CD1c-positive myeloid dendritic cell (primary cell): ENCODE measurements around the gene RRP9.
"Not testable (repeated sequence)": the region's sequence is repeated elsewhere in the genome, so short reads cannot be mapped to it uniquely, and the experiment has no call there.

ENCODE experiments used
- DNase-seq: peaks from one replicate; pipeline ENCODE4 v3.0.0-alpha.2; 2016; ENCODE audit errors: extremely low spot score

Gene RRP9

DNA sequence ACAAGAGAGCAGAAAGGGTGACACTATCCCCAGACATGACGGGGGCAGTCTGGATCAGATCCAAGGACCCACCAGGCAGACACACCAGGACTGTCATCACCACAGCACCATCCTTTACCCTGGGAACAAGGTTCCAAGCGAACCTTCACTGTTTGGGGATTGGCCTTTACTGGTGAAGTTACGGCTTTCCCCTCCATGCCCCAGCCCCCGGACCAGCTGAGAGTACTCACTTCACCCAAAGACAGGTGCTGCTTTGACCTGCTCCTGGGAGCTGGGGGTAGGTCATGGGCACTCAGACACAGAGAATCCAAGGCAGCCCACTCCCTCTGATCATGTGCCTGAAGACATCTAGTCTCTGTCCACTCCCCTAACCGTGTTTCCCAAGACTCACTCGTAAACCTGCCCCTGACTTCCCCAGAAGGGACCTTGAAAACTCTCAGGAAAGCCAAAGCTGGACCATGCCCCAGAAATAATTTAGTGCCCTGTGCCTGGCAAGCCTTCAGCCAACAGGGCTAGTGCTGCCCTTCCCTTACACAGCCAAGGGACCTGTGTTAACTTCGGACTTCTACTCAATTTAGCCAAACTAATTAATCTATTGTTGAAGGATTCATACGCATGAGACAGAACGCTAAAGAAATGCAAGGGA is 2.8 kb downstream of the RRP9 start:
- DNase-seq: no peak

DNA sequence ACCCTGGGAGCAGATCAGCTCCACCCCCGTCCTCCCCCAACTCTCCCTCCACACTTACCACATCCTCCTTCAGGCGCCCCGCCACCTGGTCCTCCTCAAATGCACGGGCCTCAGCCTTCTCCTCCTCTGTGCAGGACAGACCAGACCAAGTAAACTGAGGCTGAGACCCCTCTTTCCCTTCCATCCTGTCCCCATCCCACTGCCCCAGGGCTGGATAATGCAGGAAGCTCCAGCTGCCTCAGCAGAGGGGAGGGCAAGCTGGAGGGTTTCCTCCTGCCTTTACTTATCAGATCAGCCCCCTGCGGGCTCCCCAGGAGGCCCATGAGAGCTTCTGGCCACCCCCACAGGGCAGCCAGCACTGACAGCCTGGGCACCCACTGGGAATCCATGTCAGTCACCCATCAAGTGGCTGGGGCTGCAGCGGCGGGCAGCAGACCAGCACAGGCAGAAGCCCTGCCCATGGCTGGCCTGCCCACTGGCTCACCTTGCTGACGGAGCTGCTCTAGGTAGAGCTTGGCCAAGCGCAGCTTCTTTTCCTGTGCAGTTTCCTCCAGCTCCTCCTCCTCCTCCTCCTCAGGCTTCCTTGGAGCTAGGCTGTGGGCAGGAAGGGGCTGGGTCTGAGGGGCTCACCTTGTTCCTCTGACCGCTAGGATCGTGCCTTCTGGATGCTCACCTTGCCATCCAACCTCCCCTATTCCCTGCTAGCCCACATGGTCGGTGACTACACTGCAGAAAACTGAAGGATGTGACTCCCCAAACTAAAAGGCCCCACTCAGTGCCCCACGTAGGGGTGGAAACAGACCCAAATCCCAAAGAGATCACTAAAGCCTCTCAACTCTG is 3.9 kb downstream of the RRP9 start:
- DNase-seq: no peak

DNA sequence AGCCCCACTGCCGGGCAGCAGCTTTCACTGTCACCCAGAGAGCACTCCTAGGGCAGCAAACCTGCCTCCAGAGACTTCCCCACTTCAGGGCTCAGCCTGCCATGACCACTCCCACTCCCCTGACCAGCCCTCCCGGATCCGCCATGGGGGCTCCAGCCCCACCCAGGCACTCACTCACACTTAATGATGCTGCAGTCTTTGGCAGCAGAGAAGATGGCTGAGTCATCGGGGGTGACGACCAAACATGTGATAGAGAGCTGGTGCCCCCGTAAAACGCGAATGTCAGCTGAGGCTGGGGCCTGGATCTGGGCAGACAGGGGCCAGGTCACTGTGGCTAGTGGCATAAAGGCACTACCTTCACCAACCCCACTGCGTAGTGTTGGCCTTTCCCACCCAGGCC is 4.7 kb downstream of the RRP9 start:
- no peak for DNase-seq

DNA sequence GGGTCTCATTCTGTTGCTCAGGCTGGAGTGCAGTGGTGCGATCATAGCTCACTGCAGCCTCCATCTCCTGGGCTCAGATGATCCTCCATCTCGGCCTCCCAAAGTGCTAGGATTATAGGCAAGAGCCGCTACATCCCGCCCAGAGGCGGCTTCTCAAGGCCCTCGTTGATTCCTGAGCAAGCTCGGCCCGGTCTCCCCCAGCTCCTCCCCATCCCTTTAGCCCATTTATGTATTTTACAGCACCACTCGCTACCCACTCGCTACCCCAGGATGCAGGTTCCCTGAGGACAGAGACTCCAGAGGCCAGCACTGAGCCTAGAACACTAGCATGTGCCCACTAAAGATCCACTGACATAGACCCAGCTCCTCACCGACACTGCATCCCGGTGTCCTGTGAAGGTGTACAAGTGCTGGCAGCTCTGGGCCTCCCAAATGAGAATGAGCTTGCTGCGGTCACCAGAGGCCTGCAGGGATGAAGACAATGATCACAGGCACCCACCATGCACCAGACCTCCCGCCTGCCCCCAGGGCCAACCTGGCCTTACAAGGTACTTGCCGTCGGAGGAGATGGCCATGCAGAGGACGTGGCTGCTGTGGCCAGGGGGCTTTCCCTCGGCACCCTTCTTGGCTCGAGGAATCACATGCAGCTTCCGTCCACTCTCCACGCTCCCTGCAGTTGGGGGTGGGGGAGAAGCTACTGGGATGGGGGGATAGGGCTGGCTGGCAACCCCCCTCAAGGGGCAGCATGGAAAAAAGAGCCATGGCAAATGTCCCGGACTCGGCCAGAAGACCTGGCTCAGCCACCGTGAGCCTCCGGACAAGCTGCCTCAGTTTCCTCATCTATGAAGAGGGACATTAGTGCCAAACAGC is 5.6 kb downstream of the RRP9 start:
- DNase-seq: no peak

DNA sequence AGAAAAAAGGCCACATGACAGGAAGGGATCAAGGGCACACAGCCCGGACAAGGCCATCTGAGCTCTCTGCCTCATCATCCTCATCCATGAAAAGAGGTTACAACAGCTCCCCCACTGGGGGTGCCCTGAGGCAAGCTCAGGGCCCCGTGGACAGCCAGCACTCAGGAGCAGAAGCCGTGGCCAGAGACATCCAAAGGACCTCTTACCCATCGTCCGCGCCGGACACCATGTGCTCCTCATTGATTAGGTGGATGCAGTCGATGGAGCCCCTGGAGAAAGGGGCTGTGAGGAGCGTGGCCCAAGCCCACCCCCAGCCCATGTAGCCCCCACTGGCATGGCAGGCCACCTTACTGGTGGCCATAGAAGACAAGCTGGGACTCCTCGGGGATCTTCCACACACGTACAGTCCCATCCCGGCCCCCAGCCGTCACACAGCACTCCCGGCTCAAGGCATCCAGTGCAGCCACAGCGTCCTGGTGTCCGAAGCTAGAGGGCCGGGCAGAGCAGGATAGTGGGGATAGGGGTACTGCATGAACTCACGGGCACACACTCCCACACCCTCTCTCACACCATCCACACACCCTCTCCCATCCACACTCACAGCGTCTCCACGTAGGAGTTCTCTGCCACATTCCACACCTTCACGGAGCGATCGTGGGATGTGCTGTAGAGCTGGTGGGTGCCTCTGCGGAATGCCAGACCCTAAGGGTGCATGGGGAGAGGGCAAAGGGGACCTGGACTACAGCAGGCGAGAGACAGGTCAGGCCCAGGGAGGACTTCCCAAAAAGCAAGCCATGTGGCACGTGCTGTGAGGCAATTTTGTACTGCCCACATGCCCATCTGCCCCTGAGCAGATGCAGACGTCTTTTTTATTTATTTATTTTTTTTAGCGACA is 6.5 kb downstream of the RRP9 start:
- no peak for DNase-seq

DNA sequence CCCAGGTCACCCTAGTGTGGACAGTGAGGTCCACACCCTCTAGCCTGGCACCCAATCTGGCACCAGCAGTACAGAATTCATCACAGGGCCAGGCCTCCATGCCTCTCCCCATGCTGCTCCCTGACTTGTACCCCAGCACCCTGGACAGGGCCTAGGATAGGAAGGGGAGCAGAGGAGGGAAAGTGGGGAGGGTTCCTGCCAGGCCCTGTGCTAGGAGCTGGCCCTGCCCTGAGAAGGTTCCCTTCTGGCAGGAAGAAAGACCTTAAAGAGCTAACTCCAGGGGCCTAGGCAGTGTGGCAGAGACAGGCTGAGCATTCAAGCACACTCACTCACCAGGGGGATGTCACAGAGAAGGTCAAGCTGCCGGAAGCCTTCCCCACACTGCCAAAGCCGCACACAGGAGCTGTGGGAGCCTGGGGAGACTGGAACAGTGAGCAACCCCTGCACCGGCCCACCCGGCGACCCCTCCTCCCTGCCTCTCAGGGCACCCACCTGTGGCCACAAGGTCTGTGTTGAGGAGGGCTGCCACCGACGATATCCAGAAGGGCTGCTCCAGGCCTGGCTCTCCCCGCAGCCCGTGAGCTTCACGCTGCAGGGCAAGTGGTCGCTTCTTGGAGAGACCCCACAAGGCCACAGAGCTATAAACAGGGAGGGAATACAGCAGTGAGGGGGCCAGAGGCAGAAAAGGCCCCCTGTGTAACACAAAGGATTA is 7.4 kb downstream of the RRP9 start:
- DNase-seq: no peak

DNA sequence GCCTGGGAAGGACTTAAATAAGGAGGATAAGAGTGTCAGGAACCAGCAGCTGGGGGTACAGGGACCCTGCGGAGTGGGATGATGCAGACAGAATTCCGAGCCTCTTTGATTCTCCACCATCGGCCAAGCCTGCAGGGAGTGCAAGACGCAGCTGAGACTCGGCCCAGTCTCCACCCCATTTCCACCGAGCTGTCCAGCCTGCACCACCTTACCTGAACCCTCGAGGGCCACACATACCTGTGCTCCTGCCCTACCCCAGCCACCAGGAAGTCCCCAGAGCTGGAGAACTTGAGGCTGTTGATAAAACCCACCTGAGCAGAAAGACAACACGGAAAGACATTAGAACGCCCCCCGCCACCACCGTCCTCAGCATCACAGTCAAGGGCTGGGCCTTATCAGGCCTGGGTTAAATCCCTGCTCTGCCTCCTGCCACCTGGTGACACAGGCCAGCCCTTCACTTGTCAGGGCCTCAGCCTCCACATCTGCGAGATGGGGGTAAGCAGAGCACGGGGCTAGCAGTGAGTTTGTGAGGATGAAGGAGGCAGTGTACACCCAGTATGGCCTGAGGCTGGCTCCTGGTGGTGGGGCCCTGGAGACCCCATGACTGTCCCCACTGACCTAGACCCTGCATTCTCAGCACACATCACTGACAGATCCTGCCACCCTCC is 8.1 kb downstream of the RRP9 start:
- no peak for DNase-seq

DNA sequence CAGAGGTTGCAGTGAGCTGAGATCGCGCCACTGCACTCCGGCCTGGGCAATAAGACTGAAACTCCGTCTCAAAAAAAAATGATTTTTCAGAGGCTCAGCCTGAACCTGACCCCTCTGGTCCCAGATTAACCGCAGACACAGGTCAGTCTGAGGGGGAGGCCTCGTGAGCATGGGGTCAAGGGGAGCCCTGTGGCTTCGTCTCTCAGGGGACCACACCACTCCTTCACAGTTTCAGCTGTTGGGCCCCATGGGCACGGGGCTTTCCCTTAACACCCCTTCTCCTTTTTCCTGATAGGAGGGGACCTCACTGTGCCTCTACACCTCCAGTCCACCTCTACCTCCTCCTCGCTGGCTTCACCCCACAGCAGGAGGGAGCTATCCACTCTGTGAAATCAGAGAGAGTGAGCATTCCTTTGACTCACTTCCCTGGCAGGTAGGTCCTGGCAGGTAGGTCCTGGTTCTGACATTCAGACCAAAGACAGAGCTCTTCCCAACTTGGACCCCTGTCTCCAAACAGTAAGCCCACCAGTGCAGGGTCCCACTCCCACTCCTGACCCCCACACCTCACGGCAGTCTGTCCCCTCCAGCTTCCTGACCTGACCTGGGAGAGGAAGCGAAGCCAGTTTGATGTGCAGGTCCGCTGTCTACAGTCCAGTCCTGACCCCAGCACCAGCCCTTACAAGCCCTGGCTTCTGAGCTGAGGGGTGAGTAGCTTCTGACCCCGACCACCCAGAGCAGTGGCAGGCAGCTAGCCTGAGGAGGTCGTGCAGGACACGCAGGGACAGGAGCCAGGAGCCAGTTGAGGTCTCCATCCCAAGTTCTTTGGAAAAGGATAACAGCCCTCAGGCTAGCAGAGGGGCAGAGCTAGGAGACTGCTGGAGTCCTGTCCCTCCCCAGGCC is 9.0 kb downstream of the RRP9 start:
- DNase-seq: no peak

DNA sequence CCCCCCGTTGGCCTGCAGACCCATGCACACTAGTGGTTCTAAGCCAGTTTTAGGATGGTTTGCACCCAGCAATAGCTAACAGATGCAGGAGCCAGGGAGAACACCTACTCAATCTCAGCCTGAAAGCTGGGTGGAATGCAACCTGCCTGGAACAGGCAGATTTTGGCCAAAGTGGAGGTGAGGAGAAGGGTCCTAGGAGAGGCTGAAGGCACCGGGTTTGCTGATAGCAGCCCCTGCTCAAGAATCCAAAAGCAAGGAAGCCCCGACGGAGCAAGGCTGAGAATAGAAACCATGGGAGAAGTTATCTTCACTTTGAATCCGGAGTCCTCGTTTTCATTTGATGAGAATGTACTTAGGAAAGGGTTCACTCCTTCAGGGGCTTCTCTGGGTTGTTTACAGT is 9.9 kb downstream of the RRP9 start:
- no peak for DNase-seq

DNA sequence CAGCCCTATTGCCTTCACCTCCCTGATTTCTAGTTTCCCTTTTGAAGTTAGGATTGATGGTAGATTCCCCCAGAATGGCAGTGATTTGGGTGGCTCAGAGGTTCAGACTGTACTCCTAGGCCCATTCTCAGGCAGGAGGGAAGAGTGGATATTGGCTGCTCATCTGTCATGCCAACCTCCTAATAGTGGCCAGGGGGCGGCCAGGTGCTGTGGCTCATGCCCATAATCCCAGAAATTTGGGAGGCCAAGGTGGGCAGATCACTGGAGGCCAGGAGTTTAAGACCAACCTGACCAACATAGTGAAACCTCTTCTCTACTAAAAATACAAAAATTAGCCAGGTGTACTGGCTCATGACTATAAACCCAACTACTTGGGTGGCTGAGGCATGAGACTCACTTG is 11.3 kb downstream of the RRP9 start:
- no peak for DNase-seq

DNA sequence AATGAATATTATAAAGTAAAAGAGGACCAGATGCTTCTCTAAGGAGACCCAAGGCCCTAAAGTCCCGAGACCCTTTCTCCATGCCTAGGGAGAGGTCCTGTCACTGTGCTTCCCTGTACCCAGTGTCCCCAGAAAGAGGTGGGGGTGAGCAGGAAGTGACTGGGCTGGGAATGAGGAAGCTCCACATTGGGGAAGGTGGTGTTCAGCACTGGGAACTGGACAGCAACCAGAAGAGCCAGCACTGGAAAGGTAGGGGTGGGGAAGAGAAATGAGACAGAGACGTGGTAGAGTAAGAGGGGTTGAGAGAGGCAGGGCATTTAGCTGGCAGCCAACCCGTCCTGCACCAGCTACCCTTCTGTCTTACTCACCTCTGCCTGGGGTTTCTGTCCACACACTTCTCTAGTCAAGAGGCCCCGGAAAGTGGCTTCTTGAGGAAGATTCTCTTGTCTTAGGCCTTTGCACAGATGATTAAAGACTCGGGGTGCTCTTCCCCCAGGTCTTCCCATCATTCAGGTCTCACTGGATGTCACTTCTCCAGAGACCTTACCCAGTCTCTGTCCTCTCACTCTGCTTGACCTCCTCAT is 12.2 kb downstream of the RRP9 start:
- DNase-seq: peak; percentile 52

DNA sequence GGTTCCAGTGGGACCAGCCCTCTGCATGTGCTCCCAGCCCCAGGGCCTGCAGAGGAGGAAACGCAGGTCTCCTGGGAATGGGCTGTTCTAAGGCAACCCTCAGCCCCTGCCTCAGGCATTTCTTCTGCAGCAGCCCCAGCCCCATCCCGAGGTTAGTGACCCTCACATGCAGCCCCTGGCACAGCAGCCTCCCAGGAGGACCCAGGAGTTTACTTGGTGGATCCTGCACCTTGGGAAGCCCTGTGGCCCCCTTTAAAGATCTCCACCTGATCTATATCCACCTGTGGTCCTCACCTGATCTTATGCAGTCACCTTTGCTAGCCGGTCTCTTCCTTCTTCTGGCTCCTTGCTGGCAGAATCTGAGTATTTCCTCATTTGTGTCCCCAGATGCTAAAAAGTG is 12.7 kb downstream of the RRP9 start:
- not testable (repeated sequence) for DNase-seq

DNA sequence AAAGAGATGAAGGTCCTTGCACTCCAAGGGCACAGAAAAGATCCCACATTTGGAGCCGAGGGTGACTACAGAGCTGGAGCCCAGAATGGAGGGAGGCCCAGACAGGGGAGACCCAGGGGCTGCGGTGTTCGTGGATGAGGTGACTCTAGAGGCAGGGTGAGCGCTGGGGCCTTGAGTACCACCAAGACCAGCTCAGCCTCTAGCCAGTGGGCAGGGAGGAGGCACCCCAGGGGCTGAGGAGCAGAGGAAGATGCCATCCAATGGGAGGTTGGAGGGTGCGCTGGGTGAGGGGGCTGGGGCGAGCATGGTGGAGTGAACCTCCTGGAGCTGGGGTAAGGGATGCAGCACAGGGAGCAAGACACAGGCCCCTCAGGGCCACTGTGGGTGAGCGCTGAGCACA is 13.3 kb downstream of the RRP9 start:
- DNase-seq: no peak

DNA sequence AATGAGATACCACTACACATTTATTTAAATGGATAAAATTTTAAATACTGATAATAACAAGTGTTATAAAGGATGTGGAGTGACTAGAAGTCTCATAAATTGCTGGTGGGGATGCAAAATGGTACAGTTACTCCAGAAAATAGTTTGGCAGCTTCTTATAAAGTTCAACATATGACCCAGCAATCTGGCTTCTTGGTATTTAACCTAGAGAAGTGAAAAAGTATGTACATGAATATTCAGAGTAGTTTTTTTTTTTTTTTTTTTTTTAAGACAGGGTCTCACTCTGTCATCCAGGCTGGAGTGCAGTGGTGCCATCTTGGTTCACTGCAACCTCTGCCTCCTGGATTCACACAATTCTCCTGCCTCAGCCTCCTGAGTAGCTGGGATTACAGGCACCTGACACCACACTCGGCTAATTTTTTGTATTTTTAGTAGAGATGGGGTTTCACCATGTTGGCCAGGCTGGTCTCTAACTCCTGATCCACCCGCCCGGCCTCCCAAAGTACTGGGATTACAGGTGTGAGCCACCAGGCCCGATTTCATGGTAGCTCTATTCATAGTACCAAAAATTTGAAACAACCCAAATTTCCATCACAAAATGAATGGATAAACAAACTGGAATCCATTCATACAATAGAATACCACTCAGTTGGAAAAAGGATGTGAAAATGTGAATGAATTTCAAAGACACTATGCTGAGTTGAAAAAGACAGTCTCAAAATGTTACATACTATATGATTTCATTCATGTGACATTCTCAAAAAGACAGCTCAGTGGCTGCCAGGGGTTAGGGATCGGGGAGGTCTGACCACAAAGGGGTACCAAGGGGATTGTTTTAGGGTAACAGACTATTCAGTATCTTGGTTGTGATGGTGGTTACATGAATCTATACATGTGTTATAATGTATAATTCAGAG is 14.4 kb downstream of the RRP9 start:
- no peak for DNase-seq

DNA sequence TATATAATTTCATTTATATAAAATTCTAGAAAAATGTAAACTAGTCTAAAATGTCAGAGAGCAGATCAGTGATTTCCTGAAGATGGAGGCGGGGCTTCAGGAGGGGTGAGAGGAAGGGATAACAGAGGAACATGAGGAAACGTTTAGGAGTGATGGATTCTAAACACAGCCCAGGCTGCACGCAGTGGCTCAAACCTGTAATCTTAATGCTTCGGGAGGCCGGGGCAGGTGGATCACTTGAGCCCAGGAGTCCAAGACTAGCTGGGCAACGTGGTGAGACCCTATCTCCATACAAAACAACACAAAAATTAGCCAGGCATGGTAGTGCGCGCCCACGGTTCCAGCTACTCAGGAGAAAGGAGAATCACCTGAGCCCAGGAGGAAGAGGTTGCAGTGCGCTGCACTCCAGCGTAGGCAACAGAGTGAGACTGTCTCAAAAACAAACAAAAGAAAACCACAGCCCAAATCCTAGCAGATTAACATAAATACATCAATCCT is 20.6 kb downstream of the RRP9 start:
- no peak for DNase-seq

DNA sequence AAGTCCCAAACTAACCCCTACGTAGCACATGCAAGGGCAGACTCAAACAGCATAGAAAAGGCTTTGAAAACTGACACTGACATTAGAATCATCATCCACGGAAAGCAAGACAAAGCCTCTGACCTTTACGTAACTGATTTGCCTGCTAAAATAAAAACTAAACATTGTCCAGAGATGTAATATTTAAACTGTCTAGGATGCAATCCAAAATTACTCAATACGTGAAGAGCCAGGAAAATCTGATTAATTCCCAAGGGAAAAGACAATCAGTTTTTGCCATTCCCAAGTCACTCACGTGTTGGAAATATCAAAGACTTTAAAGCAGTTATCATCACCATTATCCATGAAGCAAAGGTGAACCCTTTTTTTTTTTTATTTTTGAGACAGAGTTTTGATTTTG is 25.3 kb downstream of the RRP9 start:
- no peak for DNase-seq

DNA sequence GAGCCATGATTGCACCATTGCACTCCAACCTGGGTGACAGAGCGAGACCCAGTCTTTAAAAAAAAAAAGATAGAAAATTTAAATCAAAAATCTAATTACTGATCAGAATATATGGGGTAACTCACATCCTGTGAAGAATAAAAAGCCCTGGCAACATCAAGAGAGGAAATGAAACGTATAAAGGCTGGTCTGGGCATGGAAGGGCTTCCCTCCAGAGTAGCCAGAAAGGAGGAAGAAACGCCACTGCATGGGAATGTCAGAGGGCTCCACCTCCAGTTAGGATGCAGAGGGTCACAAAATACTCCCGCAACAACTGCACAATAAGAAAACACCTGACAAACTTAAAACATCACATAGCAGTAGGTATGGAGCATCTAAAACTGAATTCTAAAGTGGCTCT is 33.7 kb downstream of the RRP9 start:
- no peak for DNase-seq
